GM12865 (cell line): ENCODE measurements around the gene EFNA1.

Experiments
- DNase-seq: peaks from one replicate; pipeline ENCODE4 v3.0.0; 2010; ENCODE audit warnings: low read depth
- H3K4me3 ChIP-seq: 2 replicates; pipeline ENCODE4 v1.5.1; 2011; ENCODE audit warnings: mild to moderate bottlenecking, low read depth, low read length, control low read depth
- CTCF ChIP-seq: IDR thresholded peaks from 2 replicates; pipeline ENCODE4 v1.5.1; 2011; ENCODE audit warnings: low read length, control low read depth, low read depth, inconsistent platforms; ENCODE audit not compliant: insufficient read depth; ENCODE audit errors: missing control alignments

The EFNA1 gene

DNA sequence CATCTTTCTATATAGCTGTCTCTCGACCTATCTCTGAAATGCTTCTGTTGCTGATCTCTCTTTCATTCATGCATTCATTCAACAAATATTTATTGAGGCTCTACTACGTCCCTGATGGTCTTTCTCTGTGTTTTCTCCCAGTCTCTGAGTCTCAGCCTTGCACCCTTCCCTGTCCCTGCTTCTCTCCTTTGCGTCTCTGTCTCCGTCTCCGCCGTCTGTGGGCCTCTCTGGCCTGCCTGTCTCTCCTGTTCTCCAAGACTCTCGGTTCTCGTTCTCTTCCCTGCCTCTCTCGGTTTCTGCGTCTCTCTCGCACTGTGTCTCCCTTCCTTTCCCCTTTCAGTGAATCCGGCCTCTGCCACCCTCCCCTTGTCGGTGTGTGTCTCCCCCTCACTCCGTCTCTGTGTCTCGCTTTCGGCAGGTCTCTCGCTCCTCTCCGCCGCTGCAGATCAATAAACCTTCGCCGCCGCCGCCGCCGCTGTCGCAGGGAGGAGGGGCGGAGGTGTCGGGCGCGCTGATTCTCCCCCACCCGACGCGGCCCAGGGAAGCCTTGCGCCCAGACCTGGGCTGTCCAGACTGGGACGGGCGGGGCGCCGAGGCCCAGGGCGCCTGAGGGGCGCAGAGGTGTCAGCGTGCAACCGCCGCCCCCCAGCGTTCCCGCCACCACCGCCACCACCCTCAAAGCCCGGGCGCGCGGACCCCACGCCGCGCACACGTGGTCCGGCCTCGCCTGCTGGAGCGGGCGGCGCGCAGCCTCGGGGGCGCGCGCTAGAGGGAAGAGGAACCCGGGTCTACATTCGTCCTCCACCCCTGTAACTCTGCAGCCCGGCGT is 46.0 kb upstream of the EFNA1 start:
- no peak for TF ChIP-seq CTCF
- no peak for DNase-seq
- no peak overlapping the region for H3K4me3 ChIP-seq

DNA sequence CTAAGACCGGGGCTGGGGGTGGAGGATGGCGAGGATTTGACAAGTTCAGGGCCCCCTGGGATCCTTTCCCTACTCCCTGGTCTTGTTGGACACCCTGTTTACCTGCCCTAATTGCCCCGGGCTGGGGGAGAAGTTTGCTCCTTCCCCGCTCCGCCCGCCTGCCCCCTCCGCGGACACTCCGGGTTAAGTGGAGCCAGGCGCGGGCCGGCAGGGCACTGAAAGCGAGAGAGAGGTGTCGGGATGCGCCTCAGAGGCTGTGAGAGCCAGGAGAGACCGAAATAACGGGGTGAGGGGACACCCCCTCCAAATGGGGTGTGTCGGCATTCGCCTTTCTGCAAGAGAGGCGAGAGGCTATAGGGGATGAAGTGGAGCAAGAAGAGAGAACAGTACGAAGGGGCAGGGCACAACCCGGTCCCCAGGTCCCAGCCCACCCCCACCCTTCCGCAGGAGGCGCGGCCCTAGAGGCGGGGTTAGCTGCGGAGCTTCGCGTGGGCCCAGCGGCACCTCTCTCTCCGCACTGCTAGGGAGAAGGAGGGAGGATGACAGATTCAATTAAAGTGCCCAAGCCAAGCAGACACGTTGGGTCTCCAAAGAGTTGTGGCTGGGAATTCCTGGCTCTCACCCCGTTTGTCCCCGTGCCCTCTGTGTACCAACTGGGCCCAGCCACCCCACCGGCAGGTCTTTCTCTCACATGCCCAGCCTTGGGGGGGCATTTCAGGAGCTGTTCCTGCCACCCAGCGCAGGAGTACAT is 45.2 kb upstream of the EFNA1 start:
- no peak overlapping the region for H3K4me3 ChIP-seq
- no peak for DNase-seq
- no peak for TF ChIP-seq CTCF

DNA sequence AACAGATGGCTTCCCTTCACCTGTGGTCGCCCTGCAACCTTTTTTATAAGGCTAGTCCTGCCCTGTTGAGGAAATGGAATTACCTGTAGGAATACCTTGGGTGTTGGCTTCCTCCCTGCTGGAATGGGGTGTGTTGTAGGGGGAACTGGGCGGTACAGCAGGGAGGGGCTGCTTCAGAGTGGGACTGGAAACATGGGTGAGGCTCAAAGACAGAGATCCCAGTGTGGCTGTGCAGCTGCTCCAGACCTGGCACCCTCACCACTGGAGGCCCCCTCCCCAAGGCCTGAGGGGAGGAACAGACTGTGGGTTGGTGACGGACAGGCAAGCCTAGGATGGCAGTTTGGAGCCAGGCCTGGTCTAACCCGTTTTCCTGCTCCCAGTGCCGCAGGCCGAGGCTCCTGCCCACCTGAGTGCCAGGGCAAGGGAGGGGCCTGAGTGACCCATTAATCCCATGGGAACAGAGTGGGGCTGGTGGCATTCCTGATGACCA is 44.6 kb upstream of the EFNA1 start:
- no peak for DNase-seq
- no peak overlapping the region for H3K4me3 ChIP-seq
- TF ChIP-seq CTCF: no peak

GRCh38 chr1:155083865-155084721 is 43.6 kb upstream of the EFNA1 start:
- DNase-seq: peak; percentile 55
- peak overlapping the region; percentile 62 for H3K4me3 ChIP-seq
- TF ChIP-seq CTCF: peak; percentile 22

DNA sequence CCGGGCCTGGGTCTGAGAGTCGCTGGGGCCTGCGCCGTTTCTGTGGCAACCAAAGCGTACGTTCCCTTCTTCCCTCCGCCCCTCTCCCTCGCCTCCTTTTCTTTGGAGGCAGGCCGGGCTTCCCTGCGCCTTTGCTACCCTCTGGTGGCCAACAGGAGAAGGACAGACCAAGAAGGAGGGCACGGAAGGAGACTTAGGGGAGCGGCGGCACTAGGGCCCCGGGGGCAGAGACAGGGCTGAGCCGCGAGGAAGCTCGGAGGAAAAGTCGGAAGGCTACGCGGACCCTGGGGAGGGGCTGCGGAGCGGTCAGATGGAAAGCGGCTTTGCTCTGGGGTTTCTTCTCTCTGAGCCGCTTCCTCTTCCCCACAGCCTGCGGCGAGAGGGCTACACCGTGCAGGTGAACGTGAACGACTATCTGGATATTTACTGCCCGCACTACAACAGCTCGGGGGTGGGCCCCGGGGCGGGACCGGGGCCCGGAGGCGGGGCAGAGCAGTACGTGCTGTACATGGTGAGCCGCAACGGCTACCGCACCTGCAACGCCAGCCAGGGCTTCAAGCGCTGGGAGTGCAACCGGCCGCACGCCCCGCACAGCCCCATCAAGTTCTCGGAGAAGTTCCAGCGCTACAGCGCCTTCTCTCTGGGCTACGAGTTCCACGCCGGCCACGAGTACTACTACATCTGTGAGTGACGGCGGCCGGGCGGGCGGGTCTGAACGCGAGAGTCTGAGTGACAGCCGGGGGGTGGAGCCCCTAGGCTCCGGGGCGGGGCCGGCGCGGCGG is 42.8 kb upstream of the EFNA1 start:
- DNase-seq: peak; percentile 93
- H3K4me3 ChIP-seq: peak overlapping the region; percentile 62
- peak; percentile 91 for TF ChIP-seq CTCF
